B cell (primary cell): ENCODE data around the gene EGLN1. TPM values are rescaled to one million over a fixed set of nuclear protein-coding genes. Genes with fewer than 3 reads are reported as not detected.

ENCODE experiments used
- ATAC-seq: fragments of 200-7000 bp; cut with Tn5 transposase; one replicate; pipeline ENCODE4 v1.10.0; 2021; ENCODE audit warnings: low read depth, mild to moderate bottlenecking, moderate number of reproducible peaks, moderate library complexity
- CTCF ChIA-PET: fragments of 350-600 bp; sonication (Branson Sonifier 250); formaldehyde crosslinking; loops from one replicate; lab custom pipeline; 2021; ENCODE audit warnings: antibody characterized with exemption, inconsistent platforms; lab: Charles Lee
- POLR2A ChIA-PET: fragments of 350-600 bp; sonication (Branson Sonifier 250); formaldehyde crosslinking; loops from one replicate; lab custom pipeline; 2021; ENCODE audit warnings: antibody characterized with exemption; lab: Charles Lee
- DNase-seq: peaks from one replicate; pipeline ENCODE4 v3.0.0; 2013
- H2AFZ ChIP-seq: 2 replicates; pipeline ENCODE4 v1.6.1; 2012; ENCODE audit warnings: mild to moderate bottlenecking, low read depth, low read length; ENCODE audit not compliant: insufficient read depth, poor library complexity, severe bottlenecking
- H3K27ac ChIP-seq, 2 donors: 1 replicate in 1 of 2; 2 replicates in 1 of 2; pipeline ENCODE4 v1.5.1; 2012 to 2013; ENCODE audit warnings: low read length in 2 of 2, mild to moderate bottlenecking in 2 of 2, moderate library complexity in 1 of 2
- H3K27me3 ChIP-seq, 4 experiments: fragments of 200-600 bp in 1 of 4; sonication (generic) in 1 of 4; replicated peaks in 1 of 4; 1 replicate in 2 of 4; 2 replicates in 2 of 4; pipeline versions ENCODE4 v1.6.1 to v1.7.0; 2013 to 2016; ENCODE audit warnings: low read length in 3 of 4, mild to moderate bottlenecking in 2 of 4, mixed read lengths in 1 of 4, moderate library complexity in 1 of 4; ENCODE audit not compliant: insufficient read depth in 4 of 4, control insufficient read depth in 3 of 4; ENCODE audit errors: control extremely low read depth in 1 of 4
- H3K36me3 ChIP-seq, 2 experiments: replicated peaks in 1 of 2; 1 replicate in 1 of 2; 2 replicates in 1 of 2; pipeline versions ENCODE4 v1.6.1 to v1.7.1; 2013; ENCODE audit warnings: low read length in 1 of 2; ENCODE audit not compliant: insufficient read depth in 2 of 2, control insufficient read depth in 1 of 2; ENCODE audit errors: control extremely low read depth in 1 of 2, extremely low read depth in 1 of 2
- H3K4me1 ChIP-seq, 2 donors: fragments of 200-600 bp in 1 of 2; sonication (generic) in 1 of 2; 1 replicate in 1 of 2; 2 replicates in 1 of 2; pipeline versions ENCODE4 v1.5.1 to v1.6.1; 2013 to 2017; ENCODE audit warnings: low read length in 2 of 2; ENCODE audit not compliant: control insufficient read depth in 2 of 2, insufficient read depth in 2 of 2
- H3K4me2 ChIP-seq: replicated peaks from 2 replicates; pipeline ENCODE3; 2012; ENCODE audit warnings: mild to moderate bottlenecking, low read depth, low read length; ENCODE audit not compliant: poor library complexity, severe bottlenecking
- H3K4me3 ChIP-seq, 5 experiments: fragments of 200-600 bp in 1 of 5; sonication (generic) in 1 of 5; 1 replicate in 3 of 5; 2 replicates in 2 of 5; pipeline versions ENCODE4 v1.5.1 to v1.7.0; 2011 to 2016; ENCODE audit warnings: low read length in 4 of 5, mild to moderate bottlenecking in 4 of 5, low read depth in 2 of 5, control low read depth in 1 of 5, moderate library complexity in 1 of 5; ENCODE audit not compliant: insufficient read depth in 1 of 5; ENCODE audit errors: control extremely low read depth in 1 of 5, extremely low read depth in 1 of 5
- H3K79me2 ChIP-seq: fragments of 200-600 bp; sonication (generic); one replicate; pipeline ENCODE4 v1.6.0; 2016; ENCODE audit warnings: low read length; ENCODE audit not compliant: control insufficient read depth, insufficient read depth
- H3K9ac ChIP-seq: fragments of 200-600 bp; sonication (generic); 2 replicates; pipeline ENCODE4 v1.6.1; 2017; ENCODE audit warnings: mild to moderate bottlenecking, low read length, moderate library complexity
- H3K9me3 ChIP-seq, 3 donors: one replicate each; pipeline versions ENCODE4 v1.6.1 to v1.7.1; 2013; ENCODE audit warnings: low read length in 2 of 3; ENCODE audit not compliant: control insufficient read depth in 2 of 3, insufficient read depth in 1 of 3; ENCODE audit errors: control extremely low read depth in 1 of 3
- H4K20me1 ChIP-seq: 2 replicates; pipeline ENCODE4 v1.6.0; 2012; ENCODE audit warnings: mild to moderate bottlenecking, low read length; ENCODE audit not compliant: insufficient read depth, control insufficient read depth, poor library complexity, severe bottlenecking
- H3K27ac Mint-ChIP-seq: one replicate; pipeline ENCODE4 v1.8.0; 2021; ENCODE audit warnings: mixed read lengths
- H3K27me3 Mint-ChIP-seq: one replicate; pipeline ENCODE4 v1.8.0; 2021; ENCODE audit warnings: mixed read lengths
- H3K4me1 Mint-ChIP-seq: one replicate; pipeline ENCODE4 v1.8.0; 2021; ENCODE audit warnings: mixed read lengths
- H3K4me3 Mint-ChIP-seq: one replicate; pipeline ENCODE4 v1.8.0; 2021; ENCODE audit warnings: mixed read lengths
- H3K9me3 Mint-ChIP-seq: one replicate; pipeline ENCODE4 v1.8.0; 2022; ENCODE audit warnings: mixed read lengths; ENCODE audit not compliant: insufficient read depth
- CTCF ChIP-seq: fragments of 200-600 bp; IDR thresholded peaks from one replicate; pipeline ENCODE4 v1.8.0; 2022; ENCODE audit warnings: antibody characterized with exemption, mild to moderate bottlenecking
- EZH2 ChIP-seq: IDR thresholded peaks from 2 replicates; pipeline ENCODE4 v1.6.1; 2012; ENCODE audit warnings: borderline replicate concordance, low read depth, mild to moderate bottlenecking, moderate library complexity, low read length; ENCODE audit not compliant: insufficient read depth, poor library complexity, severe bottlenecking
- WGBS: methylation state at CpG from one replicate; pipeline ENCODE4 v1.1.5; 2013; ENCODE audit warnings: missing lambda C conversion rate; ENCODE audit not compliant: insufficient coverage; 5-methylcytosine and 5-hydroxymethylcytosine counted together
- intact Hi-C: fragments of 100-400 bp; cut with micrococcal nuclease; formaldehyde crosslinking; loops from one replicate; pipeline ENCODE4 v1.10.0; 2022
- polyA plus RNA-seq: library from polyadenylated mRNA; depleted of rRNA; stranded (reverse); fragments of >200 nt; gene quantifications from 2 replicates; pipeline ENCODE4 v1.2.3, GENCODE V29; 2012
- total RNA-seq, 2 donors: library from RNA; stranded (reverse); fragments of 120-200 nt in 1 of 2; gene quantifications; 1 replicate in 1 of 2; 2 replicates in 1 of 2; pipeline versions ENCODE4 v1.2.3 to v1.2.4, GENCODE V29; 2013 to 2022

Gene EGLN1
- total and polyA plus RNA-seq, 2 donors (not counting 1 experiment from before 2014, with no cell fraction given), result 7.5 to 18.5 TPM

DNA sequence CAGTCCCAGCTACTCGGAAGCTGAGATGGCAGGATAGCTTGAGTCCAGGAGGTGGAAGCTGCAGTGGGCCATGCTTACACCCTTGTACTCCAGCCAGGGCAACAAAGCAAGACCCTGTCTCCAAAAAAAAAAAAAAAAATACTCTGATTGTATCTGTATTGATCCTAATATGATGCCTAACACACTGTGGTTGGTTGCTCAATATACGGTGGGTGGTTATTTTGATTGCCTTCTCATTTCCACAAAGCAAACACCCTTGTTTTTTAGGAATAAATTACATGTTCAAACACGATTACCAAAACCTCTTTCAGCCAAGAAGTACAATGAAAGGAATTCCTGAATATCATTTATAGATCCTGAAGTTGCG lies 3.4 kb downstream of the EGLN1 start:
- Mint-ChIP-seq H3K4me1 (peaks cover 66% of the 10 kb centered on the region), H3K27me3 (no peaks in the 10 kb centered on the region), H3K27ac (no peak overlapping the region), H3K4me3 (peak overlapping the region; percentile 99), H3K9me3 (no peaks in the 10 kb centered on the region)
- H2AFZ ChIP-seq, result no peak overlapping the region
- H4K20me1 ChIP-seq, result peaks cover 60% of the 10 kb centered on the region
- H3K4me3 ChIP-seq, result peak overlapping the region in 2 of 5 experiments; percentile 69 to 96
- peaks cover 75% of the 10 kb centered on the region for H3K79me2 ChIP-seq
- H3K4me1 ChIP-seq, result peaks cover 41 to 48% of the 10 kb centered on the region in 2 donors
- H3K4me2 ChIP-seq, result peak overlapping the region; percentile 81
- TF ChIP-seq CTCF, result no peak
- no peak for TF ChIP-seq EZH2
- H3K9ac ChIP-seq, result peak overlapping the region; percentile 72
- DNase-seq (no peak), ATAC-seq (no peak)
- H3K36me3 ChIP-seq, result peaks cover 0 to 8% of the 10 kb centered on the region in 2 experiments
- no peak overlapping the region for H3K27ac ChIP-seq
- intact Hi-C loops, result no loop called here
- CTCF ChIA-PET, result interaction anchor here (1.3 kb wide), 1 partner anchor 60 kb away, joined by 5 read pairs; no protein-coding TSS in a partner anchor
- no peaks in the 10 kb centered on the region for H3K9me3 ChIP-seq
- no peaks in the 10 kb centered on the region for H3K27me3 ChIP-seq
- no CpG with 5 or more reads among the region's 4 CpGs for WGBS
- POLR2A ChIA-PET, result interaction anchor here (0.6 kb wide), 1 partner anchor 530 kb away, joined by 7 read pairs; no protein-coding TSS in a partner anchor

DNA sequence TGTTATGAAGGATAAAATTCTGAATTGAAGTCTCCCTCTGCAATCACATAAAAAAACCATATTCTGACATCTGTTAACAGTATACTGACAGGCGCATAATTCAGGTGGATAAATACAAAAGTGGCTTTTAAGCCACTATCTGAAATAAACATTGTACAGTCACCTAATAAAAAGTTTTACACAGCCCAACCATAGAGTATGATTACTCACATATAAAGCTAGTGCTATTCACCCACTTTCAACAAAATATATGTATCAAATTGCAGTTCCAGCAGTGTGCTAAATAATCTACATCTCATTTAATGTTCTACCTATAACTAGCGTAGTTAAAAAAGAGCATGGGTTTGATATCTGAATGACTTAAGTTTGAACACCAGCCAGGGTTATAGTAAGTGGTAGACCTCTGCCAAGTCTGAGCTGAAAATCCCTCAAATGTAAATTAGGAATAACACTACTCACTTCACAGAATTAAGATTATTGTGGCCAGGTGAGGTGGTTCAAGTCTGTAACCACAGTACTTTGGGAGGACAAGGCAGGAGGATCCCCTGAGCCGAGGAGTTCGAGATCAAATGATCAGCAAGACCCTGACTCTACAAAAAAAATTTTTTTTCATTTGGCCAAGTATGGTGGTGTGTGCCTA lies 3.9 kb downstream of the EGLN1 start:
- H3K27ac Mint-ChIP-seq, result no peak overlapping the region
- H3K79me2 ChIP-seq, result peaks cover 80% of the 10 kb centered on the region
- H3K4me2 ChIP-seq, result peak overlapping the region; percentile 81
- POLR2A ChIA-PET, result interaction anchor here (0.6 kb wide), 1 partner anchor 529 kb away, joined by 7 read pairs; no protein-coding TSS in a partner anchor
- TF ChIP-seq CTCF, result no peak
- TF ChIP-seq EZH2, result no peak
- H3K4me1 ChIP-seq, result peaks cover 41 to 48% of the 10 kb centered on the region in 2 donors
- H3K9me3 Mint-ChIP-seq, result no peaks in the 10 kb centered on the region
- H3K27ac ChIP-seq, result no peak overlapping the region
- ATAC-seq, result no peak
- CTCF ChIA-PET, result interaction anchor here (1.3 kb wide), 1 partner anchor 59 kb away, joined by 5 read pairs; no protein-coding TSS in a partner anchor
- H3K36me3 ChIP-seq, result peaks cover 0 to 9% of the 10 kb centered on the region in 2 experiments
- no peaks in the 10 kb centered on the region for H3K27me3 ChIP-seq
- 100% methylated on average over 1 of the region's 4 CpGs for WGBS
- H3K4me3 Mint-ChIP-seq, result peak overlapping the region; percentile 99
- H3K27me3 Mint-ChIP-seq, result no peaks in the 10 kb centered on the region
- intact Hi-C loops, result no loop called here
- H3K4me1 Mint-ChIP-seq, result peaks cover 71% of the 10 kb centered on the region
- H2AFZ ChIP-seq, result no peak overlapping the region
- H3K4me3 ChIP-seq, result peak overlapping the region in 1 of 5 experiments; percentile 96
- H4K20me1 ChIP-seq, result peaks cover 65% of the 10 kb centered on the region
- no peak for DNase-seq
- peak overlapping the region; percentile 5 for H3K9ac ChIP-seq
- H3K9me3 ChIP-seq, result no peaks in the 10 kb centered on the region
